Liver (tissue), 9 donors: ENCODE results near the gene SH2D6. TPM values are rescaled to one million over a fixed set of nuclear protein-coding genes. Genes with fewer than 3 reads are reported as not detected.

ENCODE experiments used
- DNase-seq: peaks from one replicate; pipeline ENCODE4 v3.0.0-alpha.2; 2017; ENCODE audit warnings: low spot score
- H3K27ac ChIP-seq, 2 donors: one replicate each; pipeline ENCODE4 v1.7.0; 2013; ENCODE audit warnings: inconsistent platforms in 2 of 2, low read length in 2 of 2, control low read depth in 1 of 2, low read depth in 1 of 2, mild to moderate bottlenecking in 1 of 2
- H3K27me3 ChIP-seq, 4 donors: one replicate each; pipeline versions ENCODE4 v1.6.1 to v1.7.0; 2013; ENCODE audit warnings: low read length in 3 of 4, inconsistent platforms in 1 of 4, mild to moderate bottlenecking in 1 of 4, moderate library complexity in 1 of 4; ENCODE audit not compliant: control insufficient read depth in 4 of 4, insufficient read depth in 4 of 4
- H3K36me3 ChIP-seq, 4 donors: one replicate each; pipeline versions ENCODE4 v1.6.1 to v1.7.0; 2013; ENCODE audit warnings: low read length in 3 of 4, mild to moderate bottlenecking in 3 of 4, low read depth in 1 of 4, moderate library complexity in 1 of 4; ENCODE audit not compliant: control insufficient read depth in 4 of 4, insufficient read depth in 3 of 4
- H3K4me1 ChIP-seq, 4 donors: one replicate each; pipeline versions ENCODE4 v1.6.1 to v1.7.0; 2013; ENCODE audit warnings: low read length in 3 of 4, mild to moderate bottlenecking in 3 of 4, moderate library complexity in 1 of 4; ENCODE audit not compliant: control insufficient read depth in 4 of 4, insufficient read depth in 4 of 4
- H3K4me3 ChIP-seq, 3 donors: one replicate each; pipeline versions ENCODE4 v1.6.1 to v1.7.0; 2013; ENCODE audit warnings: low read length in 3 of 3, control low read depth in 1 of 3, low read depth in 1 of 3, mild to moderate bottlenecking in 1 of 3
- H3K9ac ChIP-seq, 2 donors: one replicate each; pipeline ENCODE4 v1.7.0; 2013; ENCODE audit warnings: low read length in 2 of 2, mild to moderate bottlenecking in 2 of 2, moderate library complexity in 2 of 2, control low read depth in 1 of 2, low read depth in 1 of 2
- H3K9me3 ChIP-seq, 4 donors: one replicate each; pipeline versions ENCODE4 v1.6.1 to v1.7.0; 2013; ENCODE audit warnings: low read length in 3 of 4; ENCODE audit not compliant: control insufficient read depth in 4 of 4
- EGR1 ChIP-seq, 2 donors: IDR thresholded peaks; 2 replicates each; pipeline ENCODE4 v1.6.1; 2016 to 2018; ENCODE audit warnings: antibody characterized with exemption in 2 of 2, low read depth in 2 of 2
- GABPA ChIP-seq, 2 donors: IDR thresholded peaks in 1 of 2; conservative IDR thresholded peaks in 1 of 2; 2 replicates each; pipeline ENCODE4 v1.6.1; 2016; ENCODE audit warnings: antibody characterized with exemption in 2 of 2, mild to moderate bottlenecking in 1 of 2, moderate library complexity in 1 of 2
- HNF4A ChIP-seq, 2 donors: conservative IDR thresholded peaks; 2 replicates each; pipeline ENCODE4 v1.6.1; 2016; ENCODE audit warnings: antibody characterized with exemption in 2 of 2, mild to moderate bottlenecking in 2 of 2
- HNF4G ChIP-seq: IDR thresholded peaks from 2 replicates; pipeline ENCODE4 v1.6.1; 2016; ENCODE audit warnings: antibody characterized with exemption
- JUND ChIP-seq, 2 donors: IDR thresholded peaks; 2 replicates each; pipeline ENCODE4 v1.6.1; 2016; ENCODE audit warnings: antibody characterized with exemption in 2 of 2
- MAX ChIP-seq: IDR thresholded peaks from 2 replicates; pipeline ENCODE4 v1.6.1; 2016; ENCODE audit warnings: antibody characterized with exemption
- NR2F2 ChIP-seq: IDR thresholded peaks from 2 replicates; pipeline ENCODE4 v1.6.1; 2016; ENCODE audit warnings: antibody characterized with exemption
- RAD21 ChIP-seq, 2 donors: IDR thresholded peaks; 2 replicates each; pipeline ENCODE4 v1.6.1; 2016; ENCODE audit warnings: antibody characterized with exemption in 2 of 2, mild to moderate bottlenecking in 2 of 2
- SP1 ChIP-seq: IDR thresholded peaks from 2 replicates; pipeline ENCODE4 v1.6.1; 2018; ENCODE audit warnings: antibody characterized with exemption, mild to moderate bottlenecking
- WGBS: extraction: QIAGEN DNeasy Blood & Tissue Kit; methylation state at CpG from one replicate; pipeline ENCODE4 v1.1.7; 2013; 5-methylcytosine and 5-hydroxymethylcytosine counted together
- polyA plus RNA-seq, 2 donors: library from polyadenylated mRNA; stranded (reverse) in 1 of 2; unstranded in 1 of 2; fragments of 200-250 nt in 1 of 2; fragments of >200 nt in 1 of 2; fragmentation: Nextera tagmentation in 1 of 2; extraction: Ambion mirVana in 1 of 2; gene quantifications; one replicate each; pipeline versions ENCODE4 v1.2.1 to v1.2.3, GENCODE V29; 2013 to 2015
- total RNA-seq, 2 donors: library from RNA; depleted of rRNA; stranded (reverse); fragments of >200 nt; gene quantifications; one replicate each; pipeline ENCODE4 v1.2.3, GENCODE V29; 2014
- TF ChIP-seq, protein P1 (sequence below): IDR thresholded peaks from 2 replicates; pipeline ENCODE4 v1.6.1; 2016; ENCODE audit warnings: antibody characterized with exemption
- TF ChIP-seq, protein P2 (sequence below): IDR thresholded peaks from 2 replicates; pipeline ENCODE4 v1.6.1; 2016; ENCODE audit warnings: antibody characterized with exemption, mild to moderate bottlenecking
- TF ChIP-seq, protein P3 (sequence below): IDR thresholded peaks from 2 replicates; pipeline ENCODE4 v1.6.1; 2016; ENCODE audit warnings: antibody characterized with exemption
- TF ChIP-seq, protein P4 (sequence below): fragments of 150-350 bp; IDR thresholded peaks from 2 replicates; pipeline ENCODE4 v1.5.1; 2017; ENCODE audit warnings: improper control_type of control experiment, low read depth, low read length; ENCODE audit not compliant: missing input control
- donor health status: healthy.
- donor health status: healthy.
- donor health status: healthy.
- donor health status: healthy.
- donor health status: healthy.

Gene SH2D6
- total and polyA plus RNA-seq, 4 donors = 0.28 to 0.92 (median 0.39) TPM; not detected in 1

- no peaks in the 10 kb centered on the region for H3K27me3 ChIP-seq
- H3K4me3 ChIP-seq = no peak overlapping the region
- DNase-seq = no peak
- H3K27ac ChIP-seq = no peak overlapping the region
- H3K9ac ChIP-seq = no peak overlapping the region
- H3K36me3 ChIP-seq = no peaks in the 10 kb centered on the region
- peaks cover 17 to 40% (median 28%) of the 10 kb centered on the region in 4 donors for H3K4me1 ChIP-seq
- no peaks in the 10 kb centered on the region for H3K9me3 ChIP-seq
- no peak for TF ChIP-seq RAD21 (IDR thresholded peaks at IDR 0.05)
- no peak for TF ChIP-seq MAX
- TF ChIP-seq, protein P1, sequence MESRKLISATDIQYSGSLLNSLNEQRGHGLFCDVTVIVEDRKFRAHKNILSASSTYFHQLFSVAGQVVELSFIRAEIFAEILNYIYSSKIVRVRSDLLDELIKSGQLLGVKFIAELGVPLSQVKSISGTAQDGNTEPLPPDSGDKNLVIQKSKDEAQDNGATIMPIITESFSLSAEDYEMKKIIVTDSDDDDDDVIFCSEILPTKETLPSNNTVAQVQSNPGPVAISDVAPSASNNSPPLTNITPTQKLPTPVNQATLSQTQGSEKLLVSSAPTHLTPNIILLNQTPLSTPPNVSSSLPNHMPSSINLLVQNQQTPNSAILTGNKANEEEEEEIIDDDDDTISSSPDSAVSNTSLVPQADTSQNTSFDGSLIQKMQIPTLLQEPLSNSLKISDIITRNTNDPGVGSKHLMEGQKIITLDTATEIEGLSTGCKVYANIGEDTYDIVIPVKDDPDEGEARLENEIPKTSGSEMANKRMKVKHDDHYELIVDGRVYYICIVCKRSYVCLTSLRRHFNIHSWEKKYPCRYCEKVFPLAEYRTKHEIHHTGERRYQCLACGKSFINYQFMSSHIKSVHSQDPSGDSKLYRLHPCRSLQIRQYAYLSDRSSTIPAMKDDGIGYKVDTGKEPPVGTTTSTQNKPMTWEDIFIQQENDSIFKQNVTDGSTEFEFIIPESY = no peak
- TF ChIP-seq, protein P2, sequence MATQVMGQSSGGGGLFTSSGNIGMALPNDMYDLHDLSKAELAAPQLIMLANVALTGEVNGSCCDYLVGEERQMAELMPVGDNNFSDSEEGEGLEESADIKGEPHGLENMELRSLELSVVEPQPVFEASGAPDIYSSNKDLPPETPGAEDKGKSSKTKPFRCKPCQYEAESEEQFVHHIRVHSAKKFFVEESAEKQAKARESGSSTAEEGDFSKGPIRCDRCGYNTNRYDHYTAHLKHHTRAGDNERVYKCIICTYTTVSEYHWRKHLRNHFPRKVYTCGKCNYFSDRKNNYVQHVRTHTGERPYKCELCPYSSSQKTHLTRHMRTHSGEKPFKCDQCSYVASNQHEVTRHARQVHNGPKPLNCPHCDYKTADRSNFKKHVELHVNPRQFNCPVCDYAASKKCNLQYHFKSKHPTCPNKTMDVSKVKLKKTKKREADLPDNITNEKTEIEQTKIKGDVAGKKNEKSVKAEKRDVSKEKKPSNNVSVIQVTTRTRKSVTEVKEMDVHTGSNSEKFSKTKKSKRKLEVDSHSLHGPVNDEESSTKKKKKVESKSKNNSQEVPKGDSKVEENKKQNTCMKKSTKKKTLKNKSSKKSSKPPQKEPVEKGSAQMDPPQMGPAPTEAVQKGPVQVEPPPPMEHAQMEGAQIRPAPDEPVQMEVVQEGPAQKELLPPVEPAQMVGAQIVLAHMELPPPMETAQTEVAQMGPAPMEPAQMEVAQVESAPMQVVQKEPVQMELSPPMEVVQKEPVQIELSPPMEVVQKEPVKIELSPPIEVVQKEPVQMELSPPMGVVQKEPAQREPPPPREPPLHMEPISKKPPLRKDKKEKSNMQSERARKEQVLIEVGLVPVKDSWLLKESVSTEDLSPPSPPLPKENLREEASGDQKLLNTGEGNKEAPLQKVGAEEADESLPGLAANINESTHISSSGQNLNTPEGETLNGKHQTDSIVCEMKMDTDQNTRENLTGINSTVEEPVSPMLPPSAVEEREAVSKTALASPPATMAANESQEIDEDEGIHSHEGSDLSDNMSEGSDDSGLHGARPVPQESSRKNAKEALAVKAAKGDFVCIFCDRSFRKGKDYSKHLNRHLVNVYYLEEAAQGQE = no peak
- TF ChIP-seq EGR1 (IDR thresholded peaks at IDR 0.05; ENCODE audit: low read depth in 2 of 2) = no peak
- TF ChIP-seq, protein P3, sequence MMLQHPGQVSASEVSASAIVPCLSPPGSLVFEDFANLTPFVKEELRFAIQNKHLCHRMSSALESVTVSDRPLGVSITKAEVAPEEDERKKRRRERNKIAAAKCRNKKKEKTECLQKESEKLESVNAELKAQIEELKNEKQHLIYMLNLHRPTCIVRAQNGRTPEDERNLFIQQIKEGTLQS = no peak
- no peak for TF ChIP-seq HNF4A (conservative IDR thresholded peaks at IDR 0.05)
- TF ChIP-seq SP1 = no peak
- no peak for TF ChIP-seq JUND (IDR thresholded peaks at IDR 0.05)
- no peak for TF ChIP-seq GABPA (IDR thresholded peaks at IDR 0.05 in 1 of 2, conservative IDR thresholded peaks at IDR 0.05 in 1 of 2)
- no peak for TF ChIP-seq HNF4G
- TF ChIP-seq, protein P4, sequence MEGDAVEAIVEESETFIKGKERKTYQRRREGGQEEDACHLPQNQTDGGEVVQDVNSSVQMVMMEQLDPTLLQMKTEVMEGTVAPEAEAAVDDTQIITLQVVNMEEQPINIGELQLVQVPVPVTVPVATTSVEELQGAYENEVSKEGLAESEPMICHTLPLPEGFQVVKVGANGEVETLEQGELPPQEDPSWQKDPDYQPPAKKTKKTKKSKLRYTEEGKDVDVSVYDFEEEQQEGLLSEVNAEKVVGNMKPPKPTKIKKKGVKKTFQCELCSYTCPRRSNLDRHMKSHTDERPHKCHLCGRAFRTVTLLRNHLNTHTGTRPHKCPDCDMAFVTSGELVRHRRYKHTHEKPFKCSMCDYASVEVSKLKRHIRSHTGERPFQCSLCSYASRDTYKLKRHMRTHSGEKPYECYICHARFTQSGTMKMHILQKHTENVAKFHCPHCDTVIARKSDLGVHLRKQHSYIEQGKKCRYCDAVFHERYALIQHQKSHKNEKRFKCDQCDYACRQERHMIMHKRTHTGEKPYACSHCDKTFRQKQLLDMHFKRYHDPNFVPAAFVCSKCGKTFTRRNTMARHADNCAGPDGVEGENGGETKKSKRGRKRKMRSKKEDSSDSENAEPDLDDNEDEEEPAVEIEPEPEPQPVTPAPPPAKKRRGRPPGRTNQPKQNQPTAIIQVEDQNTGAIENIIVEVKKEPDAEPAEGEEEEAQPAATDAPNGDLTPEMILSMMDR = no peak
- no peak for TF ChIP-seq NR2F2
- 86% methylated on average over 12 of the region's 12 CpGs for WGBS
Observed at GRCh38 chr2:85415980-85416650, 2.4 kb upstream of the SH2D6 start.
